Measurements from ENCODE around the gene NUDT12.

GRCh38 chr5:103561685-103562452 lies 720 bp downstream of the NUDT12 start:
- TF ChIP-seq CTCF (conservative IDR thresholded peaks at IDR 0.05; ENCODE audit: low read length), result no peak
- no peak for TF ChIP-seq EZH2phosphoT487 (IDR thresholded peaks at IDR 0.05; ENCODE audit: borderline replicate concordance)
